Measurements from ENCODE around the gene DDX1.

Gene DDX1

GRCh38 chr2:15561574-15562344 lies 29.9 kb upstream of the DDX1 start:
- H3K4me3 ChIP-seq (replicated peaks in 1 of 2; ENCODE audit: low read depth in 2 of 2, low read length in 2 of 2): peak overlapping the region; percentile 85 to 91
- TF ChIP-seq CTCF (IDR thresholded peaks at IDR 0.05; ENCODE audit: low read depth, low read length): no peak
- DNase-seq (ENCODE audit: low read depth in 2 of 2): peak; percentile 58 to 71

GRCh38 chr2:15562354-15563031 lies 29.2 kb upstream of the DDX1 start:
- DNase-seq (ENCODE audit: low read depth in 2 of 2): no peak
- TF ChIP-seq CTCF (IDR thresholded peaks at IDR 0.05; ENCODE audit: low read depth, low read length): no peak
- H3K4me3 ChIP-seq (replicated peaks in 1 of 2; ENCODE audit: low read depth in 2 of 2, low read length in 2 of 2): no peak overlapping the region

- no peak overlapping the region for H3K4me3 ChIP-seq (replicated peaks in 1 of 2; ENCODE audit: low read depth in 2 of 2, low read length in 2 of 2)
- TF ChIP-seq CTCF (IDR thresholded peaks at IDR 0.05; ENCODE audit: low read depth, low read length): no peak
- DNase-seq (ENCODE audit: low read depth in 2 of 2): no peak
These were observed 28.2 kb upstream of the DDX1 start for GRCh38 chr2:15563227-15564100.

GRCh38 chr2:15565392-15565791 lies 26.3 kb upstream of the DDX1 start:
- TF ChIP-seq CTCF (IDR thresholded peaks at IDR 0.05; ENCODE audit: low read depth, low read length): no peak
- H3K4me3 ChIP-seq (replicated peaks in 1 of 2; ENCODE audit: low read depth in 2 of 2, low read length in 2 of 2): no peak overlapping the region
- DNase-seq (ENCODE audit: low read depth in 2 of 2): no peak

- H3K4me3 ChIP-seq (replicated peaks in 1 of 2; ENCODE audit: low read depth in 2 of 2, low read length in 2 of 2): no peak overlapping the region
- DNase-seq (ENCODE audit: low read depth in 2 of 2): no peak
- TF ChIP-seq CTCF (IDR thresholded peaks at IDR 0.05; ENCODE audit: low read depth, low read length): no peak
These were observed 25.5 kb upstream of the DDX1 start for GRCh38 chr2:15565994-15566671.

- no peak for TF ChIP-seq CTCF (IDR thresholded peaks at IDR 0.05; ENCODE audit: low read depth, low read length)
- DNase-seq (ENCODE audit: low read depth in 2 of 2): no peak
- no peak overlapping the region for H3K4me3 ChIP-seq (replicated peaks in 1 of 2; ENCODE audit: low read depth in 2 of 2, low read length in 2 of 2)
These were observed 24.8 kb upstream of the DDX1 start for GRCh38 chr2:15566912-15567311.
